Measurements from ENCODE around the gene TMEM229A.
"Not testable (repeated sequence)": the region's sequence is repeated elsewhere in the genome, so short reads cannot be mapped to it uniquely, and the experiment has no call there.

The TMEM229A gene

DNA sequence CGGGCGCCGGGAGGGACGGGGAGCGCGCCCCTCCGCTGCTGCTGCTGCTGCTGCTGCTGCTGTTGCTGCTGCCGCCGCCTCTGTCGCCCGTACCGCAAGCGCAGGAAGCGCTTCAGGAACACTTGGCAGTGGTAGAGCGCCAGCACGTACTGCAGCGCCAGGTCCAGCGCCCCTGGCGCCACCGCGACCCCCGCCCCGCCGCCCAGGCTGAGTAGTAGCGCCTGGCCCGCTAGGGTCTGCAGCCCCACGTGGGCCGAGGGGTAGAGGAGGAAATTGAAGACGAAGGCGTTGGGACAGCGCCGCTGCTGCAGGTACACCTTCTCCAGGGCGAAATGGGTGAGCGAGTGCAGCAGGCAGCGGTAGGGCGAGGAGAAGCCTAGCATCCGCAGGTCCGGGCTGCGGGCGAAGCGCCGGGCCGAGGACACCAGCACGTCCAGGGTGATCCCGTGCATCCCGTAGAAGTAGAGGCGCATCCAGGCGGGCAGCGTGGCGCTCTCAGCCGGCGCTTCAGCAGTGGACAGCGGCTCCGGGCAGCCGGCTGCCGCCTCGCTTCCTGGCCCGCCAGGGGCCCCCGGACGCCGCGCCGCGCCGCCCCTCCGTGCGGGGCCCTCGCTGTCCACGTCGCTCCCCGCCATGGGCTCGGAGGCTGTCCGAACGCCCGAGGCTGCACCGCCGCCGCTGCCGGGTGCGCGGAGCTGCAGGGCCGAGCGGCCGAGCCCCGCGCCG is at the start of gene TMEM229A:
TSS of gene TMEM229A (minus strand) at position 699 of the 726 bp plus-strand sequence. CDS start at position 635, 64 bp downstream.
- no peaks in the 10 kb centered on the region for H3K9me3 ChIP-seq (ENCODE audit: low read depth, low read length)
- DNase-seq (ENCODE audit: low read depth, low spot score) = no peak
- peak within 1 kb of the TSS; percentile 86 for H3K9ac ChIP-seq (ENCODE audit: insufficient read length)
- no peaks in the 10 kb centered on the region for H3K36me3 ChIP-seq (ENCODE audit: insufficient read depth, low read length)
- TF ChIP-seq FOXP2 (optimal IDR thresholded peaks at IDR 0.05; ENCODE audit: control extremely low read depth, extremely low read length, insufficient read depth) (no peak), EZH2 (IDR thresholded peaks at IDR 0.05) (no peak), POLR2AphosphoS5 (IDR thresholded peaks at IDR 0.05; ENCODE audit: borderline replicate concordance, low read depth, low read length) (no peak)
- H3K27ac ChIP-seq = peak within 1 kb of the TSS; percentile 99
- H3K4me3 ChIP-seq = peak within 1 kb of the TSS; percentile 94

DNA sequence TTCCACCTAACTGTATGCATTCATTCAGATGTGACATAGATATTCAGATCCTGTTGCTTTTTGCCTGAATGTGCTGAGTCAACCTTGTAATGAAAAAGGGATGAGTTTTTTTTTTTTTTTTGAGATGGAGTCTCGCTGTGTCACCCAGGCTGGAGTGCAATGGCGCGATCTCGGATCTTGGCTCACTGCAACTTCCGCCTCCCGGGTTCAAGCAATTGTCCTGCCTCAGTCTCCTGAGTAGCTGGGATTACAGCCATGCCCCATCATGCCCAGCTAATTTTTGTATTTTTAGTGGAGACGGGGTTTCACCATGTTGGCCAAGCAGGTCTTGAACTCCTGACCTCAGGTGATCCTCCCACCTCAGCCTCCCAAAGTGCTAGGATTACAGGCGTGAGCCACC is 49.4 kb upstream of the TMEM229A start:
- not testable (repeated sequence) for H3K9ac ChIP-seq (ENCODE audit: insufficient read length); H3K4me3 ChIP-seq; H3K36me3 ChIP-seq (ENCODE audit: insufficient read depth, low read length); H3K27ac ChIP-seq; H3K9me3 ChIP-seq (ENCODE audit: low read depth, low read length); DNase-seq (ENCODE audit: low read depth, low spot score)

DNA sequence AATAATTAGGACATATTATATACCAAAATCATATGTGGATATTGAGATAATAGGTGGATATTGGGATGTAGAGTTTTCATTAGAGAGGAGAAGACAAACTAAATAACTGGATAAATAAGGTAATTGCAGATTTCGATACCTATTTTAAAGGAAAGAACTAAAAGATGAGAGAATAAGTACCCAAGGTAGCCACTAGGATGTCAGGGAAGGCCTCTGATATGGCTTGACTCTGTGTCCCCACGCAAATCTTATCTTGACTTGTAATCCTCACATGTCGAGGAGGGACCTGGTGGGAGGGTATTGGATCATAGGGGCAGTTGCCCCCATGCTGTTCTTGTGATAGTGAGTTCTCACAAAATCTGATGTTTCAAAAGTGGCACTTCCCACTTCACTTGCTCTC is 44.7 kb upstream of the TMEM229A start:
- no peak for DNase-seq (ENCODE audit: low read depth, low spot score)
- H3K36me3 ChIP-seq (ENCODE audit: insufficient read depth, low read length) = no peaks in the 10 kb centered on the region
- H3K9ac ChIP-seq (ENCODE audit: insufficient read length) = no peak overlapping the region
- no peak overlapping the region for H3K27ac ChIP-seq
- no peak overlapping the region for H3K4me3 ChIP-seq
- TF ChIP-seq FOXP2 (optimal IDR thresholded peaks at IDR 0.05; ENCODE audit: control extremely low read depth, extremely low read length, insufficient read depth) (no peak), POLR2AphosphoS5 (IDR thresholded peaks at IDR 0.05; ENCODE audit: borderline replicate concordance, low read depth, low read length) (no peak), EZH2 (IDR thresholded peaks at IDR 0.05) (no peak)
- H3K9me3 ChIP-seq (ENCODE audit: low read depth, low read length) = no peaks in the 10 kb centered on the region

DNA sequence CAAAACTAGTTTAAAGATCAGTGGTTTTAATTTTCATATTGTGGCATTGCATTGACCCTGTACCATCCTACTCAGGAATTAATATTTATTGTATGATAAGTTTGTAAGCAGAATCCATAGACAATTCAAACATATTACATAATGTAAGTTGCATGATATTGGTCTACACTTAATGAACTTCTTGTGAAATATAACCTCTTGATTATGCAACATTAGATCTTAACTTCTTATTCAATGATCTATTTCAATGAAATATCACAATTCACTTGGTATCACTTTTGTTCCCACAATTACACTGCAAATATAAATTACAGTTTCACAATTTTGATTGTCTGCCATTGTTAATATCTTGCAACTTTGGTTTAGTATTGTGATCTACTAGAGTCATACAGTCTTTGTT is 44.0 kb upstream of the TMEM229A start:
- no peak overlapping the region for H3K9ac ChIP-seq (ENCODE audit: insufficient read length)
- TF ChIP-seq POLR2AphosphoS5 (IDR thresholded peaks at IDR 0.05; ENCODE audit: borderline replicate concordance, low read depth, low read length) = no peak
- no peak for TF ChIP-seq EZH2 (IDR thresholded peaks at IDR 0.05)
- TF ChIP-seq FOXP2 (optimal IDR thresholded peaks at IDR 0.05; ENCODE audit: control extremely low read depth, extremely low read length, insufficient read depth) = no peak
- H3K4me3 ChIP-seq = no peak overlapping the region
- DNase-seq (ENCODE audit: low read depth, low spot score) = no peak
- no peaks in the 10 kb centered on the region for H3K9me3 ChIP-seq (ENCODE audit: low read depth, low read length)
- no peak overlapping the region for H3K27ac ChIP-seq
- H3K36me3 ChIP-seq (ENCODE audit: insufficient read depth, low read length) = no peaks in the 10 kb centered on the region

DNA sequence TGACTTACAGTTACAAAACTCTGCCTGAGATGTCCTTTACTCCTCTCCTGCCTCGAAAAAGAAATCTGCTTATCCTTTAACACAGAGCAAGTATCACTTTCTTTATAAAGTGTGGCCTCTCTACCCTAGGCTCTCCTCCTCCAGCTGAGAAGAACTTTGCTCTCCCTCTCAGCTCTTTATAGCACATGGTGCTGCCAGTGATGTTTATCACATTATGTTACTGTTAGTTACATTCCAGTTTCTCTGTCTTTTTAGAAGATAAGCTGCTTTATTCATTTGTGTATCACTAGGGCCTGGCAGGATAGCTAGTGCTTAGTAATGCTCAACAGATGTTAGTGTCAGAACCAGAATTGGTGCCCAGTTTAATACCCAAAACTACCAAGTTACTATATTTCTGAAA is 41.1 kb upstream of the TMEM229A start:
- H3K36me3 ChIP-seq (ENCODE audit: insufficient read depth, low read length) = no peaks in the 10 kb centered on the region
- H3K27ac ChIP-seq = no peak overlapping the region
- no peaks in the 10 kb centered on the region for H3K9me3 ChIP-seq (ENCODE audit: low read depth, low read length)
- no peak for TF ChIP-seq EZH2 (IDR thresholded peaks at IDR 0.05)
- TF ChIP-seq FOXP2 (optimal IDR thresholded peaks at IDR 0.05; ENCODE audit: control extremely low read depth, extremely low read length, insufficient read depth) = no peak
- no peak for TF ChIP-seq POLR2AphosphoS5 (IDR thresholded peaks at IDR 0.05; ENCODE audit: borderline replicate concordance, low read depth, low read length)
- H3K9ac ChIP-seq (ENCODE audit: insufficient read length) = no peak overlapping the region
- no peak for DNase-seq (ENCODE audit: low read depth, low spot score)
- H3K4me3 ChIP-seq = no peak overlapping the region

DNA sequence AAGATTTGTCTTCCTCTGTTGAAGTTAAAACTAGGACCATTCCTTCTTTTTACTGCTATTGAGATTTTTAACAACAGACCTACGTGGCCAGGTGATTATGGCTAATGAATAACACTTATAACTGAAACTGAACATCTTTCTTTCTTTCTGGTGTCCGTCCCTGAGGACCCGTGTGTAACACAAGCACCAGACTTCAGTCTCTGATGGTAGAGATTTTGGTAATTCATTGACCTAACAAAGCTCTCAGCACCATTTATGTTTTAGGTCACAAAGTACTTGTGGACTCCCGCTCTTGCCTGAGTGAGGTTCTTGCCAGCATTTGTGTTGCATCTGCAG is 40.4 kb upstream of the TMEM229A start:
- no peak for TF ChIP-seq EZH2 (IDR thresholded peaks at IDR 0.05)
- TF ChIP-seq FOXP2 (optimal IDR thresholded peaks at IDR 0.05; ENCODE audit: control extremely low read depth, extremely low read length, insufficient read depth) = no peak
- TF ChIP-seq POLR2AphosphoS5 (IDR thresholded peaks at IDR 0.05; ENCODE audit: borderline replicate concordance, low read depth, low read length) = no peak
- Histone ChIP-seq H3K4me3 (no peak overlapping the region), H3K9me3 (ENCODE audit: low read depth, low read length) (no peaks in the 10 kb centered on the region), H3K27ac (no peak overlapping the region), H3K36me3 (ENCODE audit: insufficient read depth, low read length) (no peaks in the 10 kb centered on the region), H3K9ac (ENCODE audit: insufficient read length) (no peak overlapping the region)
- DNase-seq (ENCODE audit: low read depth, low spot score) = no peak

DNA sequence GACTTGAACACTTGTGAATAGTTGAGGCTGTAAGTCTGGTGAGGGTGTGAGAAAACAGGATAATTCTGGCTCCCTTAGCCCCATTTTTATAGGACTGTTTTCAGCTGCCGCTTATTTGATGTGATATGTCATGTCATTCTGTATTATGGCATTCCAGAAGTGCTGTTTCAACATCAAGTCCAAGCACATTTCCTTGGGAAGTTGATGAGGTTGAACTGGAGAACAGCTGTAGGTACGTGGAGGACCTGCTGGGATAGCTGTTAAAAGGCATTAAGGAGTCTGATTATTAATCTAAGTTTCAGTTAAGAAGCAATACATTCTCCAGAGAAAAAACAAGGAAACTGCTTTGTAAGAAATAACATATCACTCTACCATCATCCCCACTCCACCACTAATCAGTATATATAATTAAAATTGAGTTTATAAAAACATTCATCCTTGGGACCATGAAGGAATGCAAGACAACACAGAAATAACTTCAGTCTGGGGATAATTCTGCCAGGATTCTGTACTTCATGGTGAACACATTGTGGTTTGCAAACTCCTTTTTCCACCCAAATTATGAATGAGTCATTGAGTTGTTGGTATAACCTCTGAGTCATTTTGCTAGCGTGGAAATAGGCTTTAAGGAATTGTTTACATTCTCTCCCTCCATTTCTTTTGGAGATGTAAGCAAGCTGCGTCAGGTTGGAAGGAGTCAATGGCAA is 39.9 kb upstream of the TMEM229A start:
- Histone ChIP-seq H3K4me3 (no peak overlapping the region), H3K27ac (no peak overlapping the region), H3K9me3 (ENCODE audit: low read depth, low read length) (no peaks in the 10 kb centered on the region), H3K36me3 (ENCODE audit: insufficient read depth, low read length) (no peaks in the 10 kb centered on the region), H3K9ac (ENCODE audit: insufficient read length) (no peak overlapping the region)
- DNase-seq (ENCODE audit: low read depth, low spot score) = no peak
- no peak for TF ChIP-seq POLR2AphosphoS5 (IDR thresholded peaks at IDR 0.05; ENCODE audit: borderline replicate concordance, low read depth, low read length)
- no peak for TF ChIP-seq EZH2 (IDR thresholded peaks at IDR 0.05)
- TF ChIP-seq FOXP2 (optimal IDR thresholded peaks at IDR 0.05; ENCODE audit: control extremely low read depth, extremely low read length, insufficient read depth) = no peak

DNA sequence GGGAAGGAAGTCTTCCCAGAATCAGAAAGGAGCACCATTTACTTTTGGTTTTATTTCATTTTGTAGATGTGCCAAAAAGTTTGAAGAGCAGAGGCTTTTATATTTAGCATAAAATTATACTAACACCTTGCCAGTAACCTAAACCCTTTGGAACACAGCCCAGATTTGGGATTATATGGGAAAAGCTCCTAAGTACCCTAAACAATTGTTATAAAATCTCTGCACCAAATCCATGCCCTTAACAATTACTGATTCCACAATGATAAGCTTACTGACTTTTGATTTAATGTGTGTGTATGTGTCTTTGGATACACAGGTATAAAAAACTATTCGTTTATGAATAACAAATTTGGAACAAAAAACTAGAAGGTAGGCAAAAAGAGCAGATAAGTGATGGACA is 39.0 kb upstream of the TMEM229A start:
- Histone ChIP-seq H3K36me3 (ENCODE audit: insufficient read depth, low read length) (no peaks in the 10 kb centered on the region), H3K9ac (ENCODE audit: insufficient read length) (no peak overlapping the region), H3K27ac (no peak overlapping the region), H3K9me3 (ENCODE audit: low read depth, low read length) (no peaks in the 10 kb centered on the region), H3K4me3 (no peak overlapping the region)
- no peak for DNase-seq (ENCODE audit: low read depth, low spot score)
- TF ChIP-seq FOXP2 (optimal IDR thresholded peaks at IDR 0.05; ENCODE audit: control extremely low read depth, extremely low read length, insufficient read depth) (no peak), POLR2AphosphoS5 (IDR thresholded peaks at IDR 0.05; ENCODE audit: borderline replicate concordance, low read depth, low read length) (no peak), EZH2 (IDR thresholded peaks at IDR 0.05) (no peak)

DNA sequence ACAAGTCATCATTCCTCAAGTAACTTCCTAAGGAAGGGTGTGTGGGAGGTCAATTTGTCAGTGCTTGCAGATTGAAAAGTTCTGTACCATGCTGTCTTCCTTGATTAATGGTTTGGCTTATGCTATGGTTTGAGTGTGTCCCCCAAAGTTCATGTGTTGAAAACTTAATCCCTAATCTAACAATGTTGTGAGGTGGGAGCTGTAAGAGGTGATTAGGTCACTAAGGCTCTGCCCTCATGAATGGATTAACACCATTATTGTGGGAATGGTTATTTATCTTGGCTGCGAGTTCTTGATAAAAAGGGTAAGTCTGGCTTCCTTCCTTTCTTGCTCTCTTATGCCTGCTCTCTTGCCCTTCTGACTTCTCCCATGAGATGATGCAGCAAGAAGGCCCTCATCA is 29.3 kb upstream of the TMEM229A start:
- no peak for TF ChIP-seq POLR2AphosphoS5 (IDR thresholded peaks at IDR 0.05; ENCODE audit: borderline replicate concordance, low read depth, low read length)
- no peak for TF ChIP-seq FOXP2 (optimal IDR thresholded peaks at IDR 0.05; ENCODE audit: control extremely low read depth, extremely low read length, insufficient read depth)
- no peak for TF ChIP-seq EZH2 (IDR thresholded peaks at IDR 0.05)
- Histone ChIP-seq H3K9ac (ENCODE audit: insufficient read length) (no peak overlapping the region), H3K9me3 (ENCODE audit: low read depth, low read length) (no peaks in the 10 kb centered on the region), H3K27ac (no peak overlapping the region), H3K4me3 (no peak overlapping the region), H3K36me3 (ENCODE audit: insufficient read depth, low read length) (no peaks in the 10 kb centered on the region)
- no peak for DNase-seq (ENCODE audit: low read depth, low spot score)
